Measurements from ENCODE around the gene BCAS3.

Gene BCAS3

GRCh38 chr17:61387011-61387410 lies 709.4 kb downstream of the BCAS3 start:
- TF ChIP-seq, protein P1, sequence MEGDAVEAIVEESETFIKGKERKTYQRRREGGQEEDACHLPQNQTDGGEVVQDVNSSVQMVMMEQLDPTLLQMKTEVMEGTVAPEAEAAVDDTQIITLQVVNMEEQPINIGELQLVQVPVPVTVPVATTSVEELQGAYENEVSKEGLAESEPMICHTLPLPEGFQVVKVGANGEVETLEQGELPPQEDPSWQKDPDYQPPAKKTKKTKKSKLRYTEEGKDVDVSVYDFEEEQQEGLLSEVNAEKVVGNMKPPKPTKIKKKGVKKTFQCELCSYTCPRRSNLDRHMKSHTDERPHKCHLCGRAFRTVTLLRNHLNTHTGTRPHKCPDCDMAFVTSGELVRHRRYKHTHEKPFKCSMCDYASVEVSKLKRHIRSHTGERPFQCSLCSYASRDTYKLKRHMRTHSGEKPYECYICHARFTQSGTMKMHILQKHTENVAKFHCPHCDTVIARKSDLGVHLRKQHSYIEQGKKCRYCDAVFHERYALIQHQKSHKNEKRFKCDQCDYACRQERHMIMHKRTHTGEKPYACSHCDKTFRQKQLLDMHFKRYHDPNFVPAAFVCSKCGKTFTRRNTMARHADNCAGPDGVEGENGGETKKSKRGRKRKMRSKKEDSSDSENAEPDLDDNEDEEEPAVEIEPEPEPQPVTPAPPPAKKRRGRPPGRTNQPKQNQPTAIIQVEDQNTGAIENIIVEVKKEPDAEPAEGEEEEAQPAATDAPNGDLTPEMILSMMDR (IDR thresholded peaks at IDR 0.05; ENCODE audit: low read depth, low read length): no peak
- no peak for DNase-seq (ENCODE audit: low read depth in 2 of 2)
- no peak overlapping the region for H3K4me3 ChIP-seq (replicated peaks in 1 of 2; ENCODE audit: low read depth in 2 of 2, low read length in 2 of 2)

GRCh38 chr17:61387511-61388305 lies 710.1 kb downstream of the BCAS3 start:
- DNase-seq (ENCODE audit: low read depth in 2 of 2): no peak
- no peak overlapping the region for H3K4me3 ChIP-seq (replicated peaks in 1 of 2; ENCODE audit: low read depth in 2 of 2, low read length in 2 of 2)
- TF ChIP-seq, protein P1 (IDR thresholded peaks at IDR 0.05; ENCODE audit: low read depth, low read length): no peak

DNA sequence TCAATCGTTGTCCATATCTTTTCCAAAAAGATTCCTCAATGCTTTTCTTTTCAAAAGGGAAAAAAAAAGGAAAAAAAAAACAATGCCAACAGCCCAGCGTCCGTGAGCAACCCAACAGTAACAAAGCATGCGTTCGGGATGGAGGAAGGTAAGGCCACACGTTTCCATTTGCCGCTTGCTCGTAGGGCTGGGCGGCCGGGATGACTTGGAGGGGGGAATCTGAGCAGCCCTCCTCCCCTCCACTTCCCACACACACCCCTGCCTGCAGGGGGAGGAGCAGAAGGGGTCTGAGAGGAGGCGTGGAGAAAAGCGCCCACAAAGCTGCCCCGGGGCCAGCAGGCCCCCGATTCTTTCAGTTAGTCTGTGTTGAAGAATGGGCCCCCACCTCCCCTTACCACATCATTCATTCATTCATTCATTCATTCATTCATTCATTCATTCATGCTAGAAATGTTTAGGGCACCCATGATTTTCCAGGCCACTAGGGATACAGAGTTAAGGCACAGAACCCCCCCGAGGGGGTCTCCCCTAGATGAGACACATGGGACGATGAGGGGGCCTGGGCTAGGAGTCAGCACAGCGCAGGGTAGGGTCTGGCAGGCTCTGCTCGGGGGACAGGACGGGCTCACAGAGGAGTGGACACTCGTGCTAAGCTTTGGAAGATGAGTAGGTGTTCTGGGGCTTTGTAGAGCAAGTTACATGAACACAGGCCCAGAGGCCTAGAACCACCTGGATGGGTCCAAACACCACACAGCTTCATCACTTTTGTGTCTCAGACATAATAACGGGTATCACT lies 711.1 kb downstream of the BCAS3 start:
- TF ChIP-seq, protein P1 (IDR thresholded peaks at IDR 0.05; ENCODE audit: low read depth, low read length): no peak
- no peak for DNase-seq (ENCODE audit: low read depth in 2 of 2)
- no peak overlapping the region for H3K4me3 ChIP-seq (replicated peaks in 1 of 2; ENCODE audit: low read depth in 2 of 2, low read length in 2 of 2)

- TF ChIP-seq, protein P1 (IDR thresholded peaks at IDR 0.05; ENCODE audit: low read depth, low read length): peak; percentile 98
- no peak overlapping the region for H3K4me3 ChIP-seq (replicated peaks in 1 of 2; ENCODE audit: low read depth in 2 of 2, low read length in 2 of 2)
- peak; percentile 60 to 66 for DNase-seq (ENCODE audit: low read depth in 2 of 2)
These were observed 712.2 kb downstream of the BCAS3 start for GRCh38 chr17:61389670-61390478.

GRCh38 chr17:61390479-61390791 lies 712.8 kb downstream of the BCAS3 start:
- H3K4me3 ChIP-seq (replicated peaks in 1 of 2; ENCODE audit: low read depth in 2 of 2, low read length in 2 of 2): no peak overlapping the region
- no peak for DNase-seq (ENCODE audit: low read depth in 2 of 2)
- TF ChIP-seq, protein P1 (IDR thresholded peaks at IDR 0.05; ENCODE audit: low read depth, low read length): no peak

GRCh38 chr17:61391595-61392291 lies 714.1 kb downstream of the BCAS3 start:
- no peak overlapping the region for H3K4me3 ChIP-seq (replicated peaks in 1 of 2; ENCODE audit: low read depth in 2 of 2, low read length in 2 of 2)
- no peak for DNase-seq (ENCODE audit: low read depth in 2 of 2)
- TF ChIP-seq, protein P1 (IDR thresholded peaks at IDR 0.05; ENCODE audit: low read depth, low read length): no peak
